ENCODE data around the gene PODN. TPM values are rescaled to one million over a fixed set of nuclear protein-coding genes. Genes with fewer than 3 reads are reported as not detected.

Gene PODN
- total RNA-seq, 2 experiments from 2014 or later: not detected

DNA sequence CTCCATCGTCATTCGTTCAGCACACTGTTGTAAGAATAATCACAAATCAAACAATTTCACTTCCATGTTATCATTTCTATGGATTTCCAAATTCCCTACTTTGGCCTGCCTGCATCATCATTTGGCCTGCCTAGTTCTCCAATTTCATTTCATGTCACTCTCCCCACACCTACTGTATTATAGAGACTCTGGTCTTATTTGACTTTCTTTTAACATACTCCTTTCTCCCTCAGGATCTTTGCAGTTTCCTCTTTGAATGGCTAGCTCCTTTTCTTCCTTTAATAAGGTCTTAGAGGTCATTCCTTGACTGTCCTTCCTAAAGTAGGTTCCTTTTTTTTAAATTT, 36.3 kb upstream of the PODN start:
- no peaks in the 10 kb centered on the region for H3K27me3 Mint-ChIP-seq
- ATAC-seq: no peak
- no peak overlapping the region for H3K27ac Mint-ChIP-seq
- no peaks in the 10 kb centered on the region for H3K9me3 Mint-ChIP-seq
- POLR2A ChIA-PET: no interaction called here
- peaks cover 5% of the 10 kb centered on the region for H3K4me1 Mint-ChIP-seq (ENCODE audit: low read depth)
- peaks cover 3% of the 10 kb centered on the region for H3K36me3 Mint-ChIP-seq (ENCODE audit: low read depth)
- TF ChIP-seq, protein P1, sequence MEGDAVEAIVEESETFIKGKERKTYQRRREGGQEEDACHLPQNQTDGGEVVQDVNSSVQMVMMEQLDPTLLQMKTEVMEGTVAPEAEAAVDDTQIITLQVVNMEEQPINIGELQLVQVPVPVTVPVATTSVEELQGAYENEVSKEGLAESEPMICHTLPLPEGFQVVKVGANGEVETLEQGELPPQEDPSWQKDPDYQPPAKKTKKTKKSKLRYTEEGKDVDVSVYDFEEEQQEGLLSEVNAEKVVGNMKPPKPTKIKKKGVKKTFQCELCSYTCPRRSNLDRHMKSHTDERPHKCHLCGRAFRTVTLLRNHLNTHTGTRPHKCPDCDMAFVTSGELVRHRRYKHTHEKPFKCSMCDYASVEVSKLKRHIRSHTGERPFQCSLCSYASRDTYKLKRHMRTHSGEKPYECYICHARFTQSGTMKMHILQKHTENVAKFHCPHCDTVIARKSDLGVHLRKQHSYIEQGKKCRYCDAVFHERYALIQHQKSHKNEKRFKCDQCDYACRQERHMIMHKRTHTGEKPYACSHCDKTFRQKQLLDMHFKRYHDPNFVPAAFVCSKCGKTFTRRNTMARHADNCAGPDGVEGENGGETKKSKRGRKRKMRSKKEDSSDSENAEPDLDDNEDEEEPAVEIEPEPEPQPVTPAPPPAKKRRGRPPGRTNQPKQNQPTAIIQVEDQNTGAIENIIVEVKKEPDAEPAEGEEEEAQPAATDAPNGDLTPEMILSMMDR (IDR thresholded peaks at IDR 0.05): no peak
- no peak for DNase-seq
- intact Hi-C loops (cut with micrococcal nuclease): no loop called here
- H3K4me3 Mint-ChIP-seq: no peak overlapping the region
- CTCF ChIA-PET: no interaction called here

DNA sequence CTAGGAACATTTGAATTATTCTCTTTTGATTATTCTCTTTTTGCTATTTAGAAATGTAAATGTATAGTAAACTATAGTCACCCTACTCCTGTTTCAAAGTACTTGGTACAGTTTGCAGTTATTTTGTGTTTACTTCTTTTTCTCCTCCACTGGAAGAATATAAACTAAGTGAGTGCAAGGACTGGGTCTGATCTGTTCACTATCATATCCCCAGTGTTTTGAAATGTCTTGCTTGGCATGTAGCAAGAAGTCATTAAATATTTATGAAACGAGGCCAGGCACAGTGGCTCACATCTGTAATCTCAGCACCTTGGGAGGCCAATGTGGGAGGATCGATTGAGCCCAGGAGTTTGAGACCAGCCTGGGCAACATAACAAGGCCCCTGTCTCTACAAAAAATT, 35.8 kb upstream of the PODN start:
- intact Hi-C loops (cut with micrococcal nuclease): no loop called here
- no peak overlapping the region for H3K4me3 Mint-ChIP-seq
- no peak overlapping the region for H3K27ac Mint-ChIP-seq
- no peak for ATAC-seq
- POLR2A ChIA-PET: no interaction called here
- TF ChIP-seq, protein P1 (IDR thresholded peaks at IDR 0.05): no peak
- no peaks in the 10 kb centered on the region for H3K9me3 Mint-ChIP-seq
- no peaks in the 10 kb centered on the region for H3K27me3 Mint-ChIP-seq
- CTCF ChIA-PET: no interaction called here
- peaks cover 5% of the 10 kb centered on the region for H3K4me1 Mint-ChIP-seq (ENCODE audit: low read depth)
- H3K36me3 Mint-ChIP-seq (ENCODE audit: low read depth): peaks cover 5% of the 10 kb centered on the region
- no peak for DNase-seq

GRCh38 chr1:53031732-53032131, 30.3 kb upstream of the PODN start:
- CTCF ChIA-PET: no interaction called here
- ATAC-seq: no peak
- intact Hi-C loops (cut with micrococcal nuclease): no loop called here
- no peak overlapping the region for H3K27ac Mint-ChIP-seq
- peaks cover 10% of the 10 kb centered on the region for H3K36me3 Mint-ChIP-seq (ENCODE audit: low read depth)
- no peaks in the 10 kb centered on the region for H3K27me3 Mint-ChIP-seq
- POLR2A ChIA-PET: interaction anchor here (0.7 kb wide), 1 partner anchor 261 kb away, joined by 4 read pairs; no protein-coding TSS in a partner anchor
- H3K4me1 Mint-ChIP-seq (ENCODE audit: low read depth): no peaks in the 10 kb centered on the region
- H3K9me3 Mint-ChIP-seq: no peaks in the 10 kb centered on the region
- TF ChIP-seq, protein P1 (IDR thresholded peaks at IDR 0.05): no peak
- no peak for DNase-seq
- no peak overlapping the region for H3K4me3 Mint-ChIP-seq

- DNase-seq (no peak), ATAC-seq (no peak)
- CTCF ChIA-PET: no interaction called here
- POLR2A ChIA-PET: no interaction called here
- H3K4me1 Mint-ChIP-seq (ENCODE audit: low read depth): no peaks in the 10 kb centered on the region
- H3K27ac Mint-ChIP-seq: no peak overlapping the region
- no peaks in the 10 kb centered on the region for H3K9me3 Mint-ChIP-seq
- H3K27me3 Mint-ChIP-seq: no peaks in the 10 kb centered on the region
- intact Hi-C loops (cut with micrococcal nuclease): no loop called here
- TF ChIP-seq, protein P1 (IDR thresholded peaks at IDR 0.05): no peak
- peaks cover 9% of the 10 kb centered on the region for H3K36me3 Mint-ChIP-seq (ENCODE audit: low read depth)
- H3K4me3 Mint-ChIP-seq: no peak overlapping the region
Measured at GRCh38 chr1:53037159-53037558, 24.9 kb upstream of the PODN start.

DNA sequence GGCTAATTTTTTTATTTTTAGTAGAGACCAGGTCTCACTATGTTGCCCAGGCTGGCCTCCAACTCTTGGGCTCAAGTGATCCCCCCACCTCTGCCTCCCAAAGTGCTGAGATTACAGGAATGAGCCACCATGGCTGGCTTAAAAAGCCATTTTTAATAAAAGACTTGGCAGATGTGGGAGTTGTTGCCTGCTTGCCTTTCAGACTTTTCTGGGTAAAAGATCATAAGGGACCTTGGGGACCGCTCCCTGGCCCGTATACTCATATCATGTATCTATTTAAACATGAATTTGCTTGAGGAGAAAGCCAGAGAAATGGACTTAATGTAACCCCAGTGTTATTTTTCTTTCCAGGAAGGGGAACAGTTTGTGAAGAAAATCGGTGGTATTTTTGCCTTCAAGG, 23.4 kb upstream of the PODN start:
- ChIA-PET POLR2A (interaction anchor here (0.6 kb wide), 1 partner anchor 127 kb away, joined by 3 read pairs; no protein-coding TSS in a partner anchor), CTCF (no interaction called here)
- Mint-ChIP-seq H3K4me1 (ENCODE audit: low read depth) (no peaks in the 10 kb centered on the region), H3K36me3 (ENCODE audit: low read depth) (peaks cover 5% of the 10 kb centered on the region), H3K9me3 (no peaks in the 10 kb centered on the region), H3K4me3 (no peak overlapping the region), H3K27ac (no peak overlapping the region), H3K27me3 (no peaks in the 10 kb centered on the region)
- ATAC-seq (no peak), DNase-seq (no peak)
- intact Hi-C loops (cut with micrococcal nuclease): no loop called here
- TF ChIP-seq, protein P1 (IDR thresholded peaks at IDR 0.05): no peak
